Vagina (tissue), 2 donors: ENCODE measurements around the gene ARFRP1.

ENCODE experiments used
- POLR2A ChIP-seq, 2 donors: fragments of 450-650 bp; IDR thresholded peaks; one replicate each; pipeline ENCODE4 v1.6.1; 2017; ENCODE audit warnings: antibody characterized with exemption in 2 of 2, mild to moderate bottlenecking in 2 of 2, moderate library complexity in 2 of 2
- POLR2AphosphoS5 ChIP-seq, 2 donors: sonication (generic); formaldehyde crosslinking; IDR thresholded peaks; one replicate each; pipeline ENCODE4 v1.9.0; 2017; ENCODE audit warnings: antibody characterized with exemption in 2 of 2, mild to moderate bottlenecking in 2 of 2, low read depth in 1 of 2; ENCODE audit not compliant: insufficient read depth in 1 of 2
- TF ChIP-seq, protein P1 (sequence below), 3 experiments: fragments of 450-650 bp in 2 of 3; fragments of 200-600 bp in 1 of 3; sonication (generic) in 1 of 3; IDR thresholded peaks; one replicate each; pipeline ENCODE4 v1.5.1; 2017 to 2019; ENCODE audit warnings: antibody characterized with exemption in 3 of 3, mild to moderate bottlenecking in 2 of 3, moderate library complexity in 2 of 3

DNA sequence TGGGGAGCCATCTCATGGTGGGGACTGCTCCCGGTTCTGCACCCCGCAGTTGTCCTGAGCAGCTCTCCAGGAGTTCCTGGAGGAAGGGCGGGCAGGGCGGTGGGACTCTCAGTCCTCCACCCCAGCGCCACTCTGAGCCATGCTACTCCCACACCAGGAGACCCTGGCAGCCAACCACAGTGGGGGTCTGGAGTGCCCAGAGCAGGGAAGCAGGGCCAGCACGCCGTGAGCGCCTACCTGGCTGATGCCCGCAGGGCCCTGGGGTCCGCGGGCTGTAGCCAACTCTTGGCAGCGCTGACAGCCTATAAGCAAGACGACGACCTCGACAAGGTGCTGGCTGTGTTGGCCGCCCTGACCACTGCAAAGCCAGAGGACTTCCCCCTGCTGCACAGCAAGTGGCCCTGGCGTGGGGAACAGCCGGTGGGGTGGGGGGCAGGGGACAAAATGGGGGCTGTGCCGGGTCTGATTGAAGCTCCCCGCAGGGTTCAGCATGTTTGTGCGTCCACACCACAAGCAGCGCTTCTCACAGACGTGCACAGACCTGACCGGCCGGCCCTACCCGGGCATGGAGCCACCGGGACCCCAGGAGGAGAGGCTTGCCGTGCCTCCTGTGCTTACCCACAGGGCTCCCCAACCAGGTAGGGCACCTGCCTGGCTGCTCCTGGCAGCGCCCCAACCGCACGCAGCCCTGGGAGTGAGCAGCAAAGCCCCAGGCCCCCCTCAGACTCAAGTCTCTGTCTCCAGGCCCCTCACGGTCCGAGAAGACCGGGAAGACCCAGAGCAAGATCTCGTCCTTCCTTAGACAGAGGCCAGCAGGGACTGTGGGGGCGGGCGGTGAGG lies 13.0 kb downstream of the ARFRP1 start:
- TF ChIP-seq, protein P1, sequence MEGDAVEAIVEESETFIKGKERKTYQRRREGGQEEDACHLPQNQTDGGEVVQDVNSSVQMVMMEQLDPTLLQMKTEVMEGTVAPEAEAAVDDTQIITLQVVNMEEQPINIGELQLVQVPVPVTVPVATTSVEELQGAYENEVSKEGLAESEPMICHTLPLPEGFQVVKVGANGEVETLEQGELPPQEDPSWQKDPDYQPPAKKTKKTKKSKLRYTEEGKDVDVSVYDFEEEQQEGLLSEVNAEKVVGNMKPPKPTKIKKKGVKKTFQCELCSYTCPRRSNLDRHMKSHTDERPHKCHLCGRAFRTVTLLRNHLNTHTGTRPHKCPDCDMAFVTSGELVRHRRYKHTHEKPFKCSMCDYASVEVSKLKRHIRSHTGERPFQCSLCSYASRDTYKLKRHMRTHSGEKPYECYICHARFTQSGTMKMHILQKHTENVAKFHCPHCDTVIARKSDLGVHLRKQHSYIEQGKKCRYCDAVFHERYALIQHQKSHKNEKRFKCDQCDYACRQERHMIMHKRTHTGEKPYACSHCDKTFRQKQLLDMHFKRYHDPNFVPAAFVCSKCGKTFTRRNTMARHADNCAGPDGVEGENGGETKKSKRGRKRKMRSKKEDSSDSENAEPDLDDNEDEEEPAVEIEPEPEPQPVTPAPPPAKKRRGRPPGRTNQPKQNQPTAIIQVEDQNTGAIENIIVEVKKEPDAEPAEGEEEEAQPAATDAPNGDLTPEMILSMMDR (IDR thresholded peaks at IDR 0.05), result no peak
- TF ChIP-seq POLR2A (IDR thresholded peaks at IDR 0.05) (no peak), POLR2AphosphoS5 (IDR thresholded peaks at IDR 0.05; ENCODE audit: insufficient read depth in 1 of 2, low read depth in 1 of 2) (no peak)
